Fibroblast of peridontal ligament (primary cell): ENCODE results near the gene ESYT2.
"Not testable (repeated sequence)": the region's sequence is repeated elsewhere in the genome, so short reads cannot be mapped to it uniquely, and the experiment has no call there.

Source experiments
- DNase-seq: peaks from one replicate; pipeline ENCODE4 v3.0.0-alpha.2; 2010; ENCODE audit errors: extremely low read depth

The ESYT2 gene

GRCh38 chr7:158725506-158725800, 103.9 kb downstream of the ESYT2 start:
- no peak for DNase-seq

GRCh38 chr7:158724658-158725505, 104.4 kb downstream of the ESYT2 start:
- DNase-seq, result no peak

GRCh38 chr7:158723714-158724385, 105.5 kb downstream of the ESYT2 start:
- DNase-seq, result no peak

GRCh38 chr7:158723266-158723665, 106.0 kb downstream of the ESYT2 start:
- DNase-seq, result no peak

GRCh38 chr7:158722574-158723237, 106.6 kb downstream of the ESYT2 start:
- DNase-seq, result no peak

GRCh38 chr7:158720112-158720511, 109.2 kb downstream of the ESYT2 start:
- no peak for DNase-seq

DNA sequence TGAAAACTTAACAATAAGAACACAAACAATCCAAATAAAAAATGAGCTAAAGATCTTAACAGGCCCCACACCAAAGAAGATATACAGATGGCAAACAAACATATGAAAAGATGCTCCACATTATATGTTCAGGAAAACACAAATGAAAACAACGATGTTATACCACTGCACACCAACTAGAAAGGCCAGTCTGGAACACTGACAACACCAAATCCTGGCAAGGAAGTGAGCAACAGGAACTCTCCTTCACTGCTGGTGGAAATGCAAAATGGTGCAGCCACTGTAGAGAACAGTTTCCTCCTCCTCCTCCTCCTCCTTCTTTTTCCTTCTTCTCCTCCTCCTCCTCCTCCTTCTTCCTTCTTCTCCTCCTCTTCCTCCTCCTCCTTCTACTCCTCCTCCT, 112.5 kb downstream of the ESYT2 start:
- no peak for DNase-seq

DNA sequence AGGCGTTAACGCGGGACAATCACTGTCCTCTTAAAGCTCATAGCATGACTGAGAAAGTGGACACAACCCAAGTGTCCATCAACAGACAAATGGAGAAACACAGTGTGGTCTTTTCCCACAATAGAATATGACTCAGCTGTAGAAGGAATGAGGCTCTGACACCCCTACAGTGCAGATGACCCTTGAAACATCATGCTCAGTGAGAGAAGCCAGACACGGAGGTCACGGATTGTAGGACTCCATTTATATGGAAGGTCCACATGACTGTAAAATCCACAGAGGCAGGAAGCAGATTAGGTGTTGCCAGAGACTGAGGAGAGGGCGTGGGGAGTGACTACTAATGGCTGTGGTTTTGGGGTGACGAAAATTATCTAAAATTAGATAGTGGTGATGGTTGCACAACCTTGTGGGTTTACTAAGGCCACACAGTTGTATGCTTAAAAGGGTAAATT, 118.6 kb downstream of the ESYT2 start:
- DNase-seq, result no peak

DNA sequence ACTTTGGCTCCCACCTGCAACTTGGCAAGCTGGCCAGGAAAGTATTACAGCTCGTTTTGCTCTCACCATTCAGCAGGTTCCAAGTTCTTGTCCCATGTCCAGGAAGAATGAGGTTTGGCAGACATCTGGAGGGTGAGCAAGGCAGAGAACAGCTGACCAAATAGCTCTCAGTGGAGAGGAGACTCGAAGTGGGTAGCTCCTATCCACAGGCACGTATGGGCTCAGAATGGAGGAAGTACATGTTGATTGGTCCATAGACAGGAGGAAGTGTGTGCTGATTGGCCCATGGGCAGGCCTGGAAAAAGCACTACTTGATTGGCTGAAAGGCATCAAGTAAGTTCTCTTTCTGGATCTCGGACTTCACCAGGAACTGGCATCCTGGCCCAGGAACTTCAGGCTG, 121.7 kb downstream of the ESYT2 start:
- DNase-seq, result no peak

- DNase-seq, result no peak
These were observed 122.4 kb downstream of the ESYT2 start for GRCh38 chr7:158706710-158707590.

- no peak for DNase-seq
These were observed 123.0 kb downstream of the ESYT2 start for GRCh38 chr7:158706273-158706704.

- DNase-seq, result peak; percentile 50
These were observed 124.0 kb downstream of the ESYT2 start for GRCh38 chr7:158705234-158705850.

GRCh38 chr7:158704524-158705233, 124.6 kb downstream of the ESYT2 start, which contains the start of gene NCAPG2:
NCAPG2 (minus strand) TSS chr7:158704804; CDS start chr7:158701899, 2,905 bp downstream.
- peak; percentile 96 for DNase-seq

- DNase-seq, result not testable (repeated sequence)
These were observed 125.4 kb downstream of the ESYT2 start for GRCh38 chr7:158703679-158704523.

- no peak for DNase-seq
These were observed 126.4 kb downstream of the ESYT2 start for GRCh38 chr7:158702944-158703343.

GRCh38 chr7:158702196-158702595, 127.1 kb downstream of the ESYT2 start:
- DNase-seq, result no peak

- no peak for DNase-seq
These were observed 129.3 kb downstream of the ESYT2 start for GRCh38 chr7:158700008-158700407.

DNA sequence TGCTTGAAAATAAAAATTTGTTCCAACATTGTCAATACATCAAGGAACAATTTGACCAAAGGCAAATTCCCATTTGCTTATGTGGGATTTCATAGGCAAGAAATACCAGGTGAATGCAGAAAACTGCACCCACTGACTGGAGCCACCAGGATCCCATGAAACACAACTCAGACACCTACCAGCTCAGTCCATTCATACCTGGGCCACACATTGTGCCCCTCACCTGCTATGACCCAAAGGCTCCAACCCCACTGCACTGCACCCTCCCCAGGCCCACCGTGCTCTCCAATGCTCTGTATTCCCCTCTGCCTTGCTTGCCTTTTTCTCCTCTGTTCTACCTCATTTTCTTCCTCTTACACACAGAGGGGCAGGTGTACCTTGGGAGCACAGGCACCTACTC, 130.0 kb downstream of the ESYT2 start:
- no peak for DNase-seq

DNA sequence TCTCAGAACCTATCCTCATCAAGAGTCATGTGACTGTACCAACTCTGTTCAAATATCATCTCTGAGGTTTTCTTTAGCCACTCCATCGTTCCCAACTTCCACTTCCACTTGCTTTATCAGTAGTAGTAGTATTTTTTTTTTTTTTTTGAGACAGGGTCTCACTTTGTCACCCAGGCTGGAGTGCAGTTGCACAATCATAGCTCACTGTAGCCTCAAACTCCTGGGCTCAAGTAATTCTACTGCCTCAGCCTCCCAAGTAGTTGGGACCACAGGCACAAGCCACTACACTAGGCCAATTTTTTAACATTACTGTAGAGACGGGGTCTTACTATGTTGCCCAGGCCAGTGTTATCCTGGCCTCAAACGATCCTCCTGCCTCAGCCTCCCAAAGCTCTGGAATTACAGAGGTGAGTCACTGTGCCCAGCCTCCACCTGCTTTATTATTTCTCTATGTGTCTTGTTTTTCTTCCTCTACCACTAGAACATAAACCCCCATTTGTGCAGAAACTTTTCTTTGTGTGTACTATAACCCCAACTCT, 130.6 kb downstream of the ESYT2 start:
- no peak for DNase-seq
